K562 (cell line): ENCODE results near the gene KRTAP26-1. TPM values are rescaled to one million over a fixed set of nuclear protein-coding genes. Genes with fewer than 3 reads are reported as not detected.

Experiments
- FOXJ2 ChIP-seq: fragments of 200-800 bp; sonication (Bioruptor generic); IDR thresholded peaks from 2 replicates; pipeline ENCODE4 v1.6.1; 2016; ENCODE audit warnings: missing genetic modification characterization, missing compliant biosample characterization
- PHB ChIP-seq: fragments of 250-450 bp; sonication (Bioruptor Pico); IDR thresholded peaks from 2 replicates; pipeline ENCODE4 v1.5.0; 2021
- PHF8 ChIP-seq: fragments of 200-600 bp; sonication (generic); IDR thresholded peaks from 2 replicates; pipeline ENCODE4 v1.6.1; 2012; ENCODE audit warnings: mixed run types, mild to moderate bottlenecking, inconsistent platforms, low read length, moderate library complexity, borderline replicate concordance
- ZC3H11A ChIP-seq: IDR thresholded peaks from 2 replicates; pipeline ENCODE4 v1.6.1; 2012; ENCODE audit warnings: low read depth, low read length, improper control_type of control experiment
- polyA plus RNA-seq, 8 experiments: library from polyadenylated mRNA; depleted of rRNA in 4 of 8; stranded (reverse) in 5 of 8; unstranded in 3 of 8; fragments of >200 nt; fragmentation: Nextera tagmentation in 2 of 8; fragmentation: Illumina TruSeq in 1 of 8; extraction: Ambion mirVana in 2 of 8; extraction: Trizol in 1 of 8; gene quantifications; 2 replicates each; pipeline versions ENCODE4 v1.2.1 to v1.2.3, GENCODE V29; 2011 to 2014; ENCODE audit warnings: inconsistent platforms in 1 of 8, missing spikeins in 1 of 8
- total RNA-seq, 7 experiments: library from RNA; depleted of rRNA in 6 of 7; stranded (reverse); fragments of >200 nt in 6 of 7; fragmentation: Illumina TruSeq in 2 of 7; extraction: Trizol in 2 of 7; gene quantifications; 2 replicates each; pipeline versions ENCODE4 v1.2.1 to v1.2.3, GENCODE V29; 2011 to 2021; ENCODE audit warnings: low replicate concordance in 1 of 7
- TF ChIP-seq, protein P1 (sequence below): sonication (generic); formaldehyde crosslinking; IDR thresholded peaks from 2 replicates; pipeline ENCODE4 v1.8.1; 2023; ENCODE audit warnings: missing genetic modification reagents, mild to moderate bottlenecking, borderline replicate concordance
- TF ChIP-seq, protein P2 (sequence below), 2 experiments: fragments of 450-650 bp; IDR thresholded peaks; 2 replicates each; pipeline ENCODE4 v1.6.1; 2016

KRTAP26-1 gene
- total and polyA plus RNA-seq, 9 of the 15 experiments (the other 6 are each of a cell fraction or from before 2014, with no cell fraction given), result not detected

DNA sequence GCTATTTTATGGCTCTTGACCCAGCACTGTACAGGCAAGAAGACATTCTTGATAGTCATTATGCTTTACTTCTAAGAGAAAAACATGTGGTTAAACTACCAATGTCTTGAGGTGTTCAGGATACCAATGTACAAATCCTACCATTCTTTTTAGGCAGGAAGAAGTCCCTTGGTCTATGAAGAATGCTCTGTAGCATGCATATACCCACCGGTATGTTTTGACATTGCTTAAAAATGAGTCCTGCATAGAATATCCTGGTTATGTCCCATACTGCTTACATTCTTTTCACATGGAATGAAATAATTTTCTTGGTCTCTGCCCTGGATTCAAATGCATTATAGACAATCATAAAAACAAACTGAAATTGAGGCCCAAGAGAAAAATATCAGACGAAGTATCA is 12.6 kb upstream of the KRTAP26-1 start (continued):
- TF ChIP-seq, protein P1, sequence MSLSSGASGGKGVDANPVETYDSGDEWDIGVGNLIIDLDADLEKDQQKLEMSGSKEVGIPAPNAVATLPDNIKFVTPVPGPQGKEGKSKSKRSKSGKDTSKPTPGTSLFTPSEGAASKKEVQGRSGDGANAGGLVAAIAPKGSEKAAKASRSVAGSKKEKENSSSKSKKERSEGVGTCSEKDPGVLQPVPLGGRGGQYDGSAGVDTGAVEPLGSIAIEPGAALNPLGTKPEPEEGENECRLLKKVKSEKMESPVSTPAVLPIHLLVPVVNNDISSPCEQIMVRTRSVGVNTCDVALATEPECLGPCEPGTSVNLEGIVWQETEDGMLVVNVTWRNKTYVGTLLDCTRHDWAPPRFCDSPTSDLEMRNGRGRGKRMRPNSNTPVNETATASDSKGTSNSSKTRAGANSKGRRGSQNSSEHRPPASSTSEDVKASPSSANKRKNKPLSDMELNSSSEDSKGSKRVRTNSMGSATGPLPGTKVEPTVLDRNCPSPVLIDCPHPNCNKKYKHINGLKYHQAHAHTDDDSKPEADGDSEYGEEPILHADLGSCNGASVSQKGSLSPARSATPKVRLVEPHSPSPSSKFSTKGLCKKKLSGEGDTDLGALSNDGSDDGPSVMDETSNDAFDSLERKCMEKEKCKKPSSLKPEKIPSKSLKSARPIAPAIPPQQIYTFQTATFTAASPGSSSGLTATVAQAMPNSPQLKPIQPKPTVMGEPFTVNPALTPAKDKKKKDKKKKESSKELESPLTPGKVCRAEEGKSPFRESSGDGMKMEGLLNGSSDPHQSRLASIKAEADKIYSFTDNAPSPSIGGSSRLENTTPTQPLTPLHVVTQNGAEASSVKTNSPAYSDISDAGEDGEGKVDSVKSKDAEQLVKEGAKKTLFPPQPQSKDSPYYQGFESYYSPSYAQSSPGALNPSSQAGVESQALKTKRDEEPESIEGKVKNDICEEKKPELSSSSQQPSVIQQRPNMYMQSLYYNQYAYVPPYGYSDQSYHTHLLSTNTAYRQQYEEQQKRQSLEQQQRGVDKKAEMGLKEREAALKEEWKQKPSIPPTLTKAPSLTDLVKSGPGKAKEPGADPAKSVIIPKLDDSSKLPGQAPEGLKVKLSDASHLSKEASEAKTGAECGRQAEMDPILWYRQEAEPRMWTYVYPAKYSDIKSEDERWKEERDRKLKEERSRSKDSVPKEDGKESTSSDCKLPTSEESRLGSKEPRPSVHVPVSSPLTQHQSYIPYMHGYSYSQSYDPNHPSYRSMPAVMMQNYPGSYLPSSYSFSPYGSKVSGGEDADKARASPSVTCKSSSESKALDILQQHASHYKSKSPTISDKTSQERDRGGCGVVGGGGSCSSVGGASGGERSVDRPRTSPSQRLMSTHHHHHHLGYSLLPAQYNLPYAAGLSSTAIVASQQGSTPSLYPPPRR (CRISPR knock-in tag), result no peak
- no peak for TF ChIP-seq ZC3H11A
- TF ChIP-seq FOXJ2, result no peak
- TF ChIP-seq PHF8, result no peak
- TF ChIP-seq, protein P2, sequence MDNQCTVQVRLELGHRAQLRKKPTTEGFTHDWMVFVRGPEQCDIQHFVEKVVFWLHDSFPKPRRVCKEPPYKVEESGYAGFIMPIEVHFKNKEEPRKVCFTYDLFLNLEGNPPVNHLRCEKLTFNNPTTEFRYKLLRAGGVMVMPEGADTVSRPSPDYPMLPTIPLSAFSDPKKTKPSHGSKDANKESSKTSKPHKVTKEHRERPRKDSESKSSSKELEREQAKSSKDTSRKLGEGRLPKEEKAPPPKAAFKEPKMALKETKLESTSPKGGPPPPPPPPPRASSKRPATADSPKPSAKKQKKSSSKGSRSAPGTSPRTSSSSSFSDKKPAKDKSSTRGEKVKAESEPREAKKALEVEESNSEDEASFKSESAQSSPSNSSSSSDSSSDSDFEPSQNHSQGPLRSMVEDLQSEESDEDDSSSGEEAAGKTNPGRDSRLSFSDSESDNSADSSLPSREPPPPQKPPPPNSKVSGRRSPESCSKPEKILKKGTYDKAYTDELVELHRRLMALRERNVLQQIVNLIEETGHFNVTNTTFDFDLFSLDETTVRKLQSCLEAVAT (IDR thresholded peaks at IDR 0.05), result no peak
- no peak for TF ChIP-seq PHB (CRISPR knock-in tag)
